Thymus (tissue), 11 donors: Measurements from ENCODE around the gene CACNA2D2. TPM values are rescaled to one million over a fixed set of nuclear protein-coding genes. Genes with fewer than 3 reads are reported as not detected.

ENCODE experiments used
- DNase-seq, 9 donors: peaks; one replicate each; pipeline ENCODE4 v3.0.0-alpha.2; 2013; ENCODE audit warnings: low spot score in 9 of 9, low read depth in 6 of 9, missing footprints in 1 of 9
- H3K27ac ChIP-seq, 2 donors: one replicate each; pipeline ENCODE4 v1.5.1; 2013; ENCODE audit warnings: control low read depth in 1 of 2, low read depth in 1 of 2, low read length in 1 of 2, mild to moderate bottlenecking in 1 of 2, moderate library complexity in 1 of 2
- H3K27me3 ChIP-seq, 2 donors: one replicate each; pipeline ENCODE4 v1.5.1; 2013; ENCODE audit warnings: low read length in 1 of 2; ENCODE audit not compliant: control insufficient read depth in 2 of 2, insufficient read depth in 1 of 2
- H3K36me3 ChIP-seq, 2 donors: one replicate each; pipeline ENCODE4 v1.5.1; 2013; ENCODE audit warnings: low read length in 1 of 2, mild to moderate bottlenecking in 1 of 2, moderate library complexity in 1 of 2; ENCODE audit not compliant: control insufficient read depth in 2 of 2, insufficient read depth in 2 of 2
- H3K4me1 ChIP-seq, 2 donors: one replicate each; pipeline ENCODE4 v1.5.1; 2013; ENCODE audit warnings: low read length in 2 of 2; ENCODE audit not compliant: control insufficient read depth in 2 of 2, insufficient read depth in 2 of 2
- H3K4me3 ChIP-seq, 2 donors: one replicate each; pipeline ENCODE4 v1.5.1; 2013; ENCODE audit warnings: low read length in 2 of 2, control low read depth in 1 of 2, mild to moderate bottlenecking in 1 of 2
- H3K9me3 ChIP-seq, 2 donors: one replicate each; pipeline ENCODE4 v1.5.1; 2013; ENCODE audit warnings: low read length in 1 of 2, mild to moderate bottlenecking in 1 of 2; ENCODE audit not compliant: control insufficient read depth in 2 of 2, insufficient read depth in 1 of 2
- WGBS: extraction: QIAGEN DNeasy Blood & Tissue Kit; methylation state at CpG from one replicate; pipeline ENCODE4 v1.1.7; 2013; 5-methylcytosine and 5-hydroxymethylcytosine counted together
- polyA plus RNA-seq: library from polyadenylated mRNA; stranded (reverse); fragments of 200-250 nt; gene quantifications from one replicate; pipeline ENCODE4 v1.2.3, GENCODE V29; 2013
- total RNA-seq: library from RNA; stranded (reverse); fragments of 120-200 nt; gene quantifications from one replicate; pipeline ENCODE4 v1.2.4, GENCODE V29; 2013
- donor health status: healthy.

CACNA2D2 gene
- total and polyA plus RNA-seq, 2 donors: 0.57 to 1.5 TPM

DNA sequence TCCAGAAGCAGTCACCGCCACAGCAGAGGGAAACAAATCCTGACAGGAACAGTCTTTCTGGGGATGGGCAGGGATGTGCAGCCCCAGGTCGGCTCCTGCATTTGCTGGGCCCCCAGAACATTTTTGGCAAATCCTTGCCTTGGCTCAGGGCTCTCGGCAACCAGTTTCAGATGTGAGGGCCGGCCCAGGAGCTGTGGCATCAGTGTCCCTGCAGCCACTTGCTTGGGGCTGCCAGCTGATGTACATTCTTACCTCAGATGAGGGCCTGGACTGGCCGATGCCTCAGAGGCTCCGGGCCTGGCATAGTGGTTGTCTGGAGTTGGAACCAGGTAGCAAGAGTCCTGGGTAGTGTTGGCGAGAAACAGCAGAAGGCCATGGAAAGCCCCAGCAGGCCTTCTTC lies 148.6 kb downstream of the CACNA2D2 start:
- 95% methylated on average over 7 of the region's 7 CpGs for WGBS
- Histone ChIP-seq H3K4me3 (no peak overlapping the region), H3K27ac (no peak overlapping the region), H3K4me1 (peaks cover 31 to 52% of the 10 kb centered on the region in 2 donors), H3K36me3 (peaks cover 49 to 56% of the 10 kb centered on the region in 2 donors), H3K9me3 (no peaks in the 10 kb centered on the region), H3K27me3 (no peaks in the 10 kb centered on the region)
- DNase-seq: no peak

GRCh38 chr3:50354186-50354764 lies 149.2 kb downstream of the CACNA2D2 start:
- DNase-seq: no peak
- 97% methylated on average over 5 of the region's 5 CpGs for WGBS
- H3K27ac ChIP-seq: no peak overlapping the region
- peaks cover 36 to 54% of the 10 kb centered on the region in 2 donors for H3K4me1 ChIP-seq
- no peak overlapping the region for H3K4me3 ChIP-seq
- peaks cover 49 to 56% of the 10 kb centered on the region in 2 donors for H3K36me3 ChIP-seq
- H3K27me3 ChIP-seq: no peaks in the 10 kb centered on the region
- H3K9me3 ChIP-seq: no peaks in the 10 kb centered on the region

- Histone ChIP-seq H3K9me3 (no peaks in the 10 kb centered on the region), H3K27me3 (no peaks in the 10 kb centered on the region), H3K36me3 (peaks cover 52 to 61% of the 10 kb centered on the region in 2 donors), H3K4me1 (peaks cover 32 to 52% of the 10 kb centered on the region in 2 donors), H3K4me3 (no peak overlapping the region), H3K27ac (no peak overlapping the region)
- no peak for DNase-seq
- 96% methylated on average over 12 of the region's 12 CpGs for WGBS
Measured at GRCh38 chr3:50353245-50354004, 150.0 kb downstream of the CACNA2D2 start.

- WGBS: 66% methylated on average over 2 of the region's 2 CpGs
- Histone ChIP-seq H3K36me3 (peaks cover 55 to 67% of the 10 kb centered on the region in 2 donors), H3K4me3 (no peak overlapping the region), H3K27me3 (no peaks in the 10 kb centered on the region), H3K4me1 (peaks cover 25 to 45% of the 10 kb centered on the region in 2 donors), H3K27ac (no peak overlapping the region), H3K9me3 (no peaks in the 10 kb centered on the region)
- DNase-seq: no peak
Measured at GRCh38 chr3:50352781-50353180, 150.7 kb downstream of the CACNA2D2 start.

GRCh38 chr3:50351323-50351697 lies 152.1 kb downstream of the CACNA2D2 start:
- WGBS: 78% methylated on average over 11 of the region's 11 CpGs
- Histone ChIP-seq H3K4me1 (peaks cover 14 to 36% of the 10 kb centered on the region in 2 donors), H3K27me3 (no peaks in the 10 kb centered on the region), H3K36me3 (peaks cover 48 to 58% of the 10 kb centered on the region in 2 donors), H3K4me3 (peak overlapping the region; percentile 66 to 99), H3K9me3 (no peaks in the 10 kb centered on the region), H3K27ac (no peak overlapping the region)
- DNase-seq: no peak

- Histone ChIP-seq H3K4me1 (peaks cover 16 to 36% of the 10 kb centered on the region in 2 donors), H3K27me3 (peaks cover 0 to under 1% of the 10 kb centered on the region in 2 donors), H3K27ac (peak within 1 kb of the TSS; percentile 98 to 99), H3K36me3 (peaks cover 42 to 53% of the 10 kb centered on the region in 2 donors), H3K4me3 (peak within 1 kb of the TSS; percentile 66 to 99), H3K9me3 (no peaks in the 10 kb centered on the region)
- peak; percentile 91 to 99 (median 97) for DNase-seq
- WGBS: under 1% methylated on average over 64 of the region's 64 CpGs
Measured at GRCh38 chr3:50350527-50351322, 152.7 kb downstream of the CACNA2D2 start, which contains the start of the genes CYB561D2 and NPRL2. CYB561D2 (plus strand) TSS chr3:50350862; CDS start chr3:50351434, 572 bp downstream. NPRL2 (minus strand) TSS chr3:50350775; CDS start chr3:50350652, 123 bp downstream.

- H3K4me3 ChIP-seq: peak overlapping the region; percentile 66 to 99
- DNase-seq: no peak
- WGBS: 21% methylated on average over 7 of the region's 7 CpGs
Measured at GRCh38 chr3:50350213-50350526, 153.3 kb downstream of the CACNA2D2 start.

GRCh38 chr3:50347187-50347813 lies 156.1 kb downstream of the CACNA2D2 start:
- H3K9me3 ChIP-seq: no peaks in the 10 kb centered on the region

More at GRCh38 chr3:50350213-50350526, 153.3 kb downstream of the CACNA2D2 start:
- Histone ChIP-seq H3K27me3 (peaks cover 0 to 6% of the 10 kb centered on the region in 2 donors), H3K9me3 (no peaks in the 10 kb centered on the region), H3K36me3 (peaks cover 36 to 48% of the 10 kb centered on the region in 2 donors), H3K4me1 (peaks cover 22 to 42% of the 10 kb centered on the region in 2 donors), H3K27ac (peak overlapping the region; percentile 72 to 99)

More at GRCh38 chr3:50347187-50347813, 156.1 kb downstream of the CACNA2D2 start:
- Histone ChIP-seq H3K36me3 (peaks cover 14 to 22% of the 10 kb centered on the region in 2 donors), H3K27me3 (peaks cover 0 to 6% of the 10 kb centered on the region in 2 donors), H3K27ac (no peak overlapping the region), H3K4me1 (peaks cover 22 to 44% of the 10 kb centered on the region in 2 donors), H3K4me3 (no peak overlapping the region)
- DNase-seq: peak in 4 of 9 donors; percentile 41 to 72 (median 57)
- 31% methylated on average over 14 of the region's 14 CpGs for WGBS
